Keratinocyte (primary cell): Measurements from ENCODE around the gene CNN2. TPM values are rescaled to one million over a fixed set of nuclear protein-coding genes. Genes with fewer than 3 reads are reported as not detected.

ENCODE experiments used
- DNase-seq: peaks from one replicate; pipeline ENCODE4 v3.0.0-alpha.2; 2011; ENCODE audit warnings: low read depth, missing footprints, low spot score
- FAIRE-seq: peaks from 2 replicates; lab custom pipeline; 2011; peaks lifted over from hg19 to GRCh38; lab: Jason Lieb, UNC
- H2AFZ ChIP-seq: 2 replicates; pipeline ENCODE4 v1.6.0; 2012; ENCODE audit warnings: low read length, control low read depth, inconsistent platforms; ENCODE audit not compliant: control insufficient read depth
- H3K27ac ChIP-seq: 2 replicates; pipeline ENCODE4 v1.5.1; 2011; ENCODE audit warnings: low read length; ENCODE audit not compliant: control insufficient read depth, insufficient read depth
- H3K27me3 ChIP-seq: 3 replicates; pipeline ENCODE4 v1.6.0; 2011; ENCODE audit warnings: low read length; ENCODE audit not compliant: control insufficient read depth, insufficient read depth; ENCODE audit errors: extremely low read depth
- H3K36me3 ChIP-seq, 2 experiments: 2 replicates in 1 of 2; 3 replicates in 1 of 2; pipeline ENCODE4 v1.5.1; 2011; ENCODE audit warnings: low read length in 2 of 2, mild to moderate bottlenecking in 1 of 2; ENCODE audit not compliant: control insufficient read depth in 2 of 2, insufficient read depth in 2 of 2; ENCODE audit errors: extremely low read depth in 1 of 2
- H3K4me1 ChIP-seq: 3 replicates; pipeline ENCODE4 v1.5.1; 2011; ENCODE audit warnings: low read length; ENCODE audit not compliant: control insufficient read depth, insufficient read depth; ENCODE audit errors: extremely low read depth
- H3K4me2 ChIP-seq: 3 replicates; pipeline ENCODE4 v1.6.0; 2011; ENCODE audit warnings: low read depth, low read length; ENCODE audit not compliant: control insufficient read depth, insufficient read depth; ENCODE audit errors: extremely low read depth
- H3K4me3 ChIP-seq, 3 experiments: fragments of 200-600 bp in 1 of 3; sonication (generic) in 1 of 3; 2 replicates in 2 of 3; 3 replicates in 1 of 3; pipeline ENCODE4 v1.5.1; 2011 to 2016; ENCODE audit warnings: low read length in 3 of 3, mild to moderate bottlenecking in 3 of 3, control low read depth in 2 of 3, inconsistent platforms in 1 of 3, low read depth in 1 of 3, mixed read lengths in 1 of 3, mixed run types in 1 of 3, moderate library complexity in 1 of 3; ENCODE audit not compliant: control insufficient read depth in 2 of 3, insufficient read depth in 2 of 3; ENCODE audit errors: extremely low read depth in 1 of 3
- H3K79me2 ChIP-seq: 2 replicates; pipeline ENCODE4 v1.6.0; 2012; ENCODE audit warnings: low read length; ENCODE audit not compliant: control insufficient read depth, insufficient read depth
- H3K9ac ChIP-seq: 3 replicates; pipeline ENCODE4 v1.6.0; 2011; ENCODE audit warnings: low read length; ENCODE audit not compliant: control insufficient read depth, insufficient read depth; ENCODE audit errors: extremely low read depth
- H3K9me1 ChIP-seq: 3 replicates; pipeline ENCODE4 v1.6.0; 2011; ENCODE audit warnings: low read length; ENCODE audit not compliant: control insufficient read depth, insufficient read depth; ENCODE audit errors: extremely low read depth
- H3K9me3 ChIP-seq: 2 replicates; pipeline ENCODE4 v1.5.1; 2012; ENCODE audit warnings: low read depth, low read length; ENCODE audit not compliant: control insufficient read depth
- H4K20me1 ChIP-seq: 3 replicates; pipeline ENCODE4 v1.6.0; 2011; ENCODE audit warnings: low read length; ENCODE audit not compliant: control insufficient read depth, insufficient read depth; ENCODE audit errors: extremely low read depth
- CTCF ChIP-seq, 3 experiments: IDR thresholded peaks in 1 of 3; conservative IDR thresholded peaks in 1 of 3; optimal IDR thresholded peaks in 1 of 3; 2 replicates in 2 of 3; 3 replicates in 1 of 3; pipeline versions ENCODE3 to v1.5.1; 2011; ENCODE audit warnings: low read length in 3 of 3, mild to moderate bottlenecking in 3 of 3, moderate library complexity in 2 of 3, control low read depth in 1 of 3, inconsistent platforms in 1 of 3; ENCODE audit not compliant: insufficient read depth in 2 of 3; ENCODE audit errors: extremely low read depth in 1 of 3
- EZH2 ChIP-seq: IDR thresholded peaks from one replicate; pipeline ENCODE4 v1.6.1; 2012; ENCODE audit warnings: inconsistent platforms, mild to moderate bottlenecking, low read length, moderate library complexity
- dilution Hi-C: fragments of 300-500 bp; cut with MboI; formaldehyde crosslinking; loops from one replicate; pipeline ENCODE4 v1.7.0; 2020; ENCODE audit warnings: low sequenced_read_pairs; ENCODE audit not compliant: extremely low pct_ligation_motif_present
- polyA plus RNA-seq, 5 experiments: library from polyadenylated mRNA; depleted of rRNA in 3 of 5; stranded (reverse) in 3 of 5; stranded (forward) in 1 of 5; unstranded in 1 of 5; fragments of >200 nt; gene quantifications; 1 replicate in 1 of 5; 2 replicates in 3 of 5; 3 replicates in 1 of 5; pipeline versions ENCODE4 v1.2.1 to v1.2.3, GENCODE V29; 2011 to 2012; ENCODE audit warnings: missing spikeins in 2 of 5, low read depth in 1 of 5, low replicate concordance in 1 of 5

Gene CNN2
- polyA plus RNA-seq, 1 donor (not counting 4 experiments of a cell fraction or from before 2014, with no cell fraction given): 136 TPM

DNA sequence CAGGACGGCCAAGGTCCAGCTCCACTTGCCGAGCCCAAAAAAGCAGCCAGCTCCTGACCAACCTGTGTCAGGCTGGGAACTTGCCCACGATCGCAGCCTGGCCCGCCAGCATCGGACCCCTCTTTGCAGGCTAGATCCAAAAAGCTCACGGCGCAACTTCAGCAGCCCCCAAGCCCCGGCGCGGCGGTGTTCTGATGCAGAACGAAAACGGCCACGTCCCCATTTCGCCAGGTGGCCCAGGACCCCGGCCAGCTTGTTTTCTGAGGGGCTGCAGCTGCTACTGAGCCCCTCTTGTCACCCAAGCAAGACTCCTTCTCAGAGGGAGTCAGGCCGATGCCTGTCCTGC is 6.8 kb upstream of the CNN2 start:
- TF ChIP-seq EZH2 (no peak), CTCF (optimal IDR thresholded peaks at IDR 0.05 in 1 of 3, IDR thresholded peaks at IDR 0.05 in 1 of 3, conservative IDR thresholded peaks at IDR 0.05 in 1 of 3; ENCODE audit: extremely low read depth in 1 of 3, insufficient read depth in 2 of 3, low read length in 3 of 3) (no peak)
- H4K20me1 ChIP-seq: peaks cover 31% of the 10 kb centered on the region
- H3K36me3 ChIP-seq: peaks cover 0 to 1% of the 10 kb centered on the region in 2 experiments
- H3K4me1 ChIP-seq: peaks cover 38% of the 10 kb centered on the region
- no peak for DNase-seq
- no peaks in the 10 kb centered on the region for H3K27me3 ChIP-seq
- peaks cover 63% of the 10 kb centered on the region for H3K79me2 ChIP-seq
- peak overlapping the region; percentile 91 for H3K9ac ChIP-seq
- H3K9me1 ChIP-seq: peaks cover 4% of the 10 kb centered on the region
- H3K27ac ChIP-seq: peak overlapping the region; percentile 99
- no peak for FAIRE-seq
- H3K4me2 ChIP-seq: peak overlapping the region; percentile 68
- H2AFZ ChIP-seq: no peak overlapping the region
- H3K9me3 ChIP-seq: no peaks in the 10 kb centered on the region
- dilution Hi-C loops: no loop called here
- peak overlapping the region; percentile 68 to 95 (median 71) for H3K4me3 ChIP-seq

GRCh38 chr19:1019980-1020867 is 6.2 kb upstream of the CNN2 start:
- dilution Hi-C loops: no loop called here
- Histone ChIP-seq H3K4me1 (peaks cover 38% of the 10 kb centered on the region), H3K36me3 (peaks cover 0 to 1% of the 10 kb centered on the region in 2 experiments), H3K9me3 (no peaks in the 10 kb centered on the region), H4K20me1 (peaks cover 31% of the 10 kb centered on the region), H3K9ac (peak overlapping the region; percentile 91), H3K79me2 (peaks cover 57% of the 10 kb centered on the region), H3K4me3 (peak overlapping the region; percentile 68 to 95 (median 71)), H3K4me2 (peak overlapping the region; percentile 68), H2AFZ (no peak overlapping the region), H3K27me3 (no peaks in the 10 kb centered on the region), H3K27ac (peak overlapping the region; percentile 99), H3K9me1 (peaks cover 4% of the 10 kb centered on the region)
- TF ChIP-seq EZH2 (no peak), CTCF (optimal IDR thresholded peaks at IDR 0.05 in 1 of 3, IDR thresholded peaks at IDR 0.05 in 1 of 3, conservative IDR thresholded peaks at IDR 0.05 in 1 of 3; ENCODE audit: extremely low read depth in 1 of 3, insufficient read depth in 2 of 3, low read length in 3 of 3) (no peak)
- DNase-seq (no peak), FAIRE-seq (no peak)
